Karpas-422 (cell line): ENCODE results near the gene PPP1CA. TPM values are rescaled to one million over a fixed set of nuclear protein-coding genes. Genes with fewer than 3 reads are reported as not detected.
A peak's percentile ranks its signal among the peaks of the same experiment; 100 is the strongest.

ENCODE experiments used
- DNase-seq: peaks from one replicate; pipeline ENCODE4 v3.0.0-alpha.2; 2015
- H2AFZ ChIP-seq: fragments of 200-600 bp; sonication (generic); 2 replicates; pipeline ENCODE4 v1.6.1; 2014; ENCODE audit warnings: antibody characterized with exemption, low read length, mixed read lengths
- H3K27ac ChIP-seq: fragments of 200-600 bp; sonication (generic); 2 replicates; pipeline ENCODE4 v1.5.1; 2014; ENCODE audit warnings: mild to moderate bottlenecking, low read length, moderate library complexity
- H3K27me3 ChIP-seq: fragments of 200-600 bp; sonication (generic); 2 replicates; pipeline ENCODE4 v1.6.1; 2014; ENCODE audit warnings: low read length, mixed read lengths
- H3K36me3 ChIP-seq: fragments of 200-600 bp; sonication (generic); 2 replicates; pipeline ENCODE4 v1.6.1; 2014; ENCODE audit warnings: low read length, mixed read lengths; ENCODE audit not compliant: insufficient read depth
- H3K4me1 ChIP-seq: fragments of 200-600 bp; sonication (generic); 2 replicates; pipeline ENCODE4 v1.6.1; 2014; ENCODE audit warnings: mild to moderate bottlenecking, low read length, mixed read lengths
- H3K4me2 ChIP-seq: fragments of 200-600 bp; sonication (generic); 2 replicates; pipeline ENCODE4 v1.6.1; 2014; ENCODE audit warnings: low read length, low read depth, mild to moderate bottlenecking; ENCODE audit not compliant: poor library complexity, severe bottlenecking
- H3K4me3 ChIP-seq: fragments of 200-600 bp; sonication (generic); 2 replicates; pipeline ENCODE4 v1.5.1; 2014; ENCODE audit warnings: mild to moderate bottlenecking, antibody characterized with exemption, low read length, mixed read lengths
- H3K79me2 ChIP-seq: fragments of 200-600 bp; sonication (generic); 2 replicates; pipeline ENCODE4 v1.6.1; 2014; ENCODE audit warnings: mild to moderate bottlenecking, low read length, mixed read lengths
- H3K9ac ChIP-seq: fragments of 200-600 bp; sonication (generic); 2 replicates; pipeline ENCODE4 v1.6.0; 2014; ENCODE audit warnings: low read length
- H3K9me2 ChIP-seq: fragments of 200-600 bp; sonication (generic), shearing (Covaris generic); replicated peaks from 2 replicates; pipeline ENCODE4 v1.6.0; 2014; ENCODE audit warnings: mild to moderate bottlenecking, low read length, moderate library complexity; ENCODE audit not compliant: insufficient read depth
- H3K9me3 ChIP-seq: fragments of 300-700, 200-600 bp; sonication (generic); 2 replicates; pipeline ENCODE4 v1.6.1; 2014; ENCODE audit warnings: low read length, mixed read lengths
- H4K20me1 ChIP-seq: fragments of 200-600 bp; sonication (generic); 2 replicates; pipeline ENCODE4 v1.6.1; 2014; ENCODE audit warnings: mild to moderate bottlenecking, antibody characterized with exemption, low read length, low read depth; ENCODE audit not compliant: insufficient read depth
- total RNA-seq: library from RNA; depleted of rRNA; stranded (reverse); fragments of >200 nt; shearing (Covaris generic); gene quantifications from 2 replicates; pipeline ENCODE4 v1.2.3, GENCODE V29; 2014; ENCODE audit warnings: low replicate concordance

Gene PPP1CA
- total RNA-seq, 1 experiment from 2014 or later: 218 TPM

DNA sequence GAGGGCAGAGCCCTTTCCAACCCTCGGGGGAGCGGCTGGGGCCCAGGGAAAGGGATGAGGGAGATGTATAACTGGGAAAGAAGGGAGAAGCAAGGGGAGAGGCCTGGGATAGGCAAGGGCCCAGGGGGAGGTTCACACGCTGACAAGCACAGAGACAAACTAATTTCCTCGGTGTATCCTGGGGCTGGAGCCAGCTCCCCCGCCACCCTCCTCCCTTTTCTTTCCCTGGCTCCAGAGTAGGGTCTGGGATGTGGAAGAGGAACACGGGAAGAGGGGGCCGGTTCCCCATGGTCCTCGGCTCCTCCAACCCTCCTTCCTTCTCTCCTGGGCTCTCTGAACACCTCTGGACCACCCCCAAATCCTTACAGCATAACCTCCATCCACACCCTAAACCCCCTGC is 35.1 kb downstream of the PPP1CA start:
- no peak for DNase-seq
- H3K9me3 ChIP-seq: no peaks in the 10 kb centered on the region
- no peak overlapping the region for H2AFZ ChIP-seq
- H3K9me2 ChIP-seq: no peaks in the 10 kb centered on the region
- H3K36me3 ChIP-seq: 0 out of 2 replicates have a peak, but pooled peaks cover 8% of the 10 kb centered on the region
- H3K4me3 ChIP-seq: no peak overlapping the region
- H3K9ac ChIP-seq: peak overlapping the region; percentile 39
- H3K27me3 ChIP-seq: no peaks in the 10 kb centered on the region
- H3K4me2 ChIP-seq: no peak overlapping the region
- peak overlapping the region; percentile 67 for H3K27ac ChIP-seq
- peaks cover 34% of the 10 kb centered on the region for H3K79me2 ChIP-seq
- H4K20me1 ChIP-seq: peaks cover 9% of the 10 kb centered on the region
- peaks cover 94% of the 10 kb centered on the region for H3K4me1 ChIP-seq

DNA sequence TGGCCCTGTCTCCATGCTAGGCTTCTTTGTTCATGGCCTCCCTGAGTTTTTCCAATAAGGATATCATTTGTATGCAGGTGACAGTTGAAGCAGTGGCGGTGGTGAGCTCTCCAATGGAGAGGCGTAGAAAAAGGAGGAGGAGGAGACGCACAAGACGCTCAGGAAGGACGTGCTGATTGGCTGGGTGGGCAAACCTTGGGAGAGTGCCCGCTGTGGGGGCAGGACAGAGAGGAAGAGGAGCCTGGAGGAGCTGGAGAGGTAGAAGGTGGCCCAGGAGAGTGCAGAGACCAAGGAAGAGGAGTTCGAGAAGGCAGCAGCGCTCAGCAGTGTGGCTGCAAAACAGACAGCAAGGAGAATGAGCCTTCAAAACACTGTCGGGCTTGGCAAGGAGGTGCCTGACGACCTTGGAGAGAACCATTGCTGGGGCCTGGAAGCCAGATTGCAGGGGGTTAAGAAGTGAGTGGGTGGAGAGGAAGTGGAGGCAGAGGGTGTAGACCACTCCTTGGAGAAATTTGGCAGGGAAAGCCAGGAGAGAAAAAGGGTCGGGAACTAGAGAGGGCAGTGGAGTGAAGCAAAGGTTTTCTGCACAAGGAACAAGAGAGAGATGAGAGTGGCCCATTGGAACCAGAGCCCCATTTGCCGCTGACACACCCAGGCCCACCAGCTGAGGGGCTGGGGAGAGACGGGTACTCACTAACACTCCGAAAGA is 35.8 kb downstream of the PPP1CA start:
- H3K9ac ChIP-seq: no peak overlapping the region
- no peaks in the 10 kb centered on the region for H3K9me3 ChIP-seq
- H4K20me1 ChIP-seq: peaks cover 9% of the 10 kb centered on the region
- H3K9me2 ChIP-seq: no peaks in the 10 kb centered on the region
- H3K36me3 ChIP-seq: 0 out of 2 replicates have a peak, but pooled peaks cover 8% of the 10 kb centered on the region
- H3K4me1 ChIP-seq: peaks cover 91% of the 10 kb centered on the region
- no peak overlapping the region for H2AFZ ChIP-seq
- peak overlapping the region; percentile 67 for H3K27ac ChIP-seq
- H3K79me2 ChIP-seq: peaks cover 27% of the 10 kb centered on the region
- no peaks in the 10 kb centered on the region for H3K27me3 ChIP-seq
- H3K4me2 ChIP-seq: no peak overlapping the region
- H3K4me3 ChIP-seq: no peak overlapping the region
- no peak for DNase-seq

DNA sequence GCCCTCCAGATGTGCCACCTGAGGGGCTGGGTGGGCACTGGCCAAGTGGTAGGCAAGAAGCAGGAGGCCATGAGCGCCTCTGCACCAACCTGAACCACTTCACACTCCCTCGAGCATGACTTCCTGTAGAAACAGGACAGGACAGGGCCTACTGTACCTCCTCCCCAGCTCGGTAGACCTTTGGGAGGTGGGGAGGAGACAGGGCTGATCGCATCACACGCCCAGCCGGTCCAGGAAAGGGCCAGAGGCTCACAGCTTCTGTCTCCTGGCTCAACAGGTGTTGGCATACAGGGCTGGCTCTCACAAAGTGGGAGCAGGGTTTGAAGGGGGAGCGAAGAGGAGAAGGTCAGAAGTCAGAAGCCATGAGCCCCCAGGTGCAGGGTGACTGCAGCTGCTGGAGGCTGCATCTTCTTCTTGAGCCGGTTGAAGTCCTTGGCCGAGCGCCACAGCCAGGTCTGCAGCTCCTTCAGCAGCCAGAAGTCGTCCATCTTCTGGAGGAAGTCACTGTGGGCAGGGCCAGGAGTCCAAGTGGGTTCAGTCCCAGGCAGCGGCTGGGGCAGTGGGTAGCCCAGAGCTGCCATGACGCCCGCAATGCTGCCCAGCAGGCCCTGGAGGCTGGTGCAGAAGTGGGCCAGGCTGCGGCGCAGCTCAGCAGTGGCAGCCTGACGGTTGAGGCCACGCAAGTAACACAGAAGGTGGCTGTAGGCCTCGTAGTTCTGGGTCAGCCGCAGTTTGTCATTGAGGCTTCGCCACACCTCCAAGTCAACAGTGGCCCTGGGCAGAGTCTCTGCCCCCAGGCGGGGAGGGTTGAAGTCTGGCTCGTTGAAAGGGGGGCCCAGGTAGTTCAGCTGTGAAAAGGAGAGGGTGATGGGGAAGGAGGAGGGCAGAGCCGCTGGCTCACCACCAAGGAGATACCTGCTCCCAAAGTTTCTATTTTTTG is 36.6 kb downstream of the PPP1CA start:
- Histone ChIP-seq H3K4me3 (no peak overlapping the region), H3K9ac (0 out of 2 replicates have a peak overlapping the region, but pooled peaks have one; percentile 25), H2AFZ (no peak overlapping the region), H4K20me1 (peaks cover 9% of the 10 kb centered on the region), H3K27ac (peak overlapping the region; percentile 67), H3K9me3 (no peaks in the 10 kb centered on the region), H3K4me2 (no peak overlapping the region), H3K9me2 (no peaks in the 10 kb centered on the region), H3K4me1 (peaks cover 82% of the 10 kb centered on the region), H3K79me2 (peaks cover 20% of the 10 kb centered on the region; the same call in 1 of the 2 replicates), H3K27me3 (no peaks in the 10 kb centered on the region), H3K36me3 (0 out of 2 replicates have a peak, but pooled peaks cover 8% of the 10 kb centered on the region)
- no peak for DNase-seq

DNA sequence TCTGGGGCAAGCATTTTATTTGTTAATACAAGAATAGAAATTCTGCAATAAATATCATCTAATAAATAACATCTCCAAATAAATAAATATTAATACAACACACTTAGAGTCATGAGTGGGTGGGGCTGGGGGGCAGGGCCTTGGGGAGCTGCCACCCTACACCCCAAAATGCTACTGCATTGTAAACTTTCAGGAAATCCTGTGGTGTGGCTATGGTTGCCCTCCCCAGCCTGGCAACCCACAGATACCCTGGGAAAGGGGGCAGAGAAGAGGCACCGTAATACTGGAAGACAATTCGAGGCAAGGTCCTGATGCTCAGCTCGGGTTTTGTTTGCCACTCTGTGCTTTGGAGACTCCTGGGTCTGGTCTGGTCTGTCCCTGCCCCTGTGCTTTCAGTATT is 37.5 kb downstream of the PPP1CA start:
- Histone ChIP-seq H3K9ac (0 out of 2 replicates have a peak overlapping the region, but pooled peaks have one; percentile 25), H3K4me2 (no peak overlapping the region), H3K4me1 (peaks cover 73% of the 10 kb centered on the region), H3K79me2 (peaks cover 11% of the 10 kb centered on the region; the same call in 1 of the 2 replicates), H3K9me2 (no peaks in the 10 kb centered on the region), H4K20me1 (peaks cover 2% of the 10 kb centered on the region; the same call in 1 of the 2 replicates), H3K9me3 (no peaks in the 10 kb centered on the region), H2AFZ (no peak overlapping the region), H3K36me3 (0 out of 2 replicates have a peak, but pooled peaks cover 8% of the 10 kb centered on the region), H3K27me3 (no peaks in the 10 kb centered on the region), H3K4me3 (no peak overlapping the region), H3K27ac (peak overlapping the region; percentile 67)
- DNase-seq: no peak

DNA sequence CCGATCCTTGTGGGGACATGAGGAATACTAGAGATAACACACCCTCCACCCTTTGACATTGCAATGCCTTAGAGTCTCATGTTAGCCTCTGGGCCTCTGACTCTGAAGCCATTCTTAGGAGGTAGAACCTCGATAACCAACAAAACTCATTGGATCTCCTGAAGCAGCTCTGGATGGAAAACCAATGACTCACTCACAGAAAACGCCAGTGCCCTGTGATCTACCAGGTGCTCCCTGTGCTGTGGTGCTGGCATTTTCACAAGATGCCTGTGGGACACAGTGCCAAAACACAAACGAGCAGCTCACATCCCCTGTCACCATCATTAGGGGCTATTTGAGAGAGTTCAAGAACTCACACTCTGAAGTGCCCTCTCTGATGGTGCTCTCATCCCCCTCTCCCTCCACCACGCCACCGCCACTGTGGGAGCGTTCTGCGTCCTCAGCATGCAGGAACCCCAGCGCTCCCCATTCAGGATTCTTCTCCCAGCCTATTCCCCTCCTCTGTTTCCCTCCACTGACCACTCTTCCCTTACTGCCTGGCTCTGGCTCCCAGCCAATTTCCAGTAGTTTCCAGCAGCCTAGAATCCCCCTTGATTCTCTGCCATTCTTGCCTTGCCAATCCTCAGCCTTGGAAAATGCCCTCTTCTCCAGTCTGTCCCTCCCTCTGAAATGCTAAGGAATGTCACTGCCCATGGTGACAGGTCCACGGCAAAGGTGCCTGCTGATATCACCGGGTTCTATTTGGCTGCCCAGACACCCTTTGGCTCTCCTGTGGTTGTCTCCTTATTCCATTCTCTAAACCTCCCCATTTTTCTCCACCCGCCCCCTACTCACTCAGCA is 43.6 kb downstream of the PPP1CA start:
- Histone ChIP-seq H3K79me2 (no peaks in the 10 kb centered on the region), H3K9ac (peak overlapping the region; percentile 85), H3K4me2 (peak overlapping the region; percentile 84)

DNA sequence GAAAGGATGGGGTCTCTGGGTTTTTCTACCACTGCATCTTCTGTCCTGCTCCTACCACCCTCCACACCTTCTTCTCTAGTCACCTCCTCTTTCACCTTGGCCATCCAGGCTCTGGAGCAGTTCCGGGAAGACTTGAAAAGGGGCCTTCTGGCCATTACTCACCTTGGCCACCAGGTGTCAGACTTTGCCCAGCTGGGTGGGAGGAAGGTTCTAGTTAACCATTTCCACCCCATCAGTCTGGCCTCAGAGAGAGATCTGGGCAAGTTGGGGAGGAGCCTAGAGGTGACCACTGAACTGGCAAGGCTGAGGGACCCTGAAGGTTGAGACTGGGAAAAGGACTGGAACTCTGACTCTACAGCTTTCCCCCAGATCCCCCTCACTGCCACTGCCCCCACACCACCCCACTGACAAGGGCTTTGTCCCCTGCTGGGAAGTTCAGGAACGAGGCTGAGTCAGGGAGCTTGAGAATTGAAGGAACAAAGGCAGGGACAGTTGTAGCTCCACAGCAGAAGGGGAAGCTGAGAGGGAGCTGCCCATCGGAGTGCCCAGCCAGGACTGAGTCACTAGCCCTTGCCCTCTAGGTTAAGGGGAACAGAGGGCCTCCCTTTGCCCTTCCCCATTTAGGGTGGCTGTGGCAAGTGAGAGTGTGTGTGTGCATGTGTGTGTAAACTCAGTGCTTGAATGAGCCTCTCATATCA is 44.6 kb downstream of the PPP1CA start:
- Histone ChIP-seq H3K4me1 (peaks cover 69% of the 10 kb centered on the region), H3K9me3 (no peaks in the 10 kb centered on the region), H4K20me1 (no peaks in the 10 kb centered on the region), H3K27ac (peak overlapping the region; percentile 100), H3K4me2 (peak overlapping the region; percentile 84), H3K4me3 (peak overlapping the region; percentile 68), H3K36me3 (peaks cover 9% of the 10 kb centered on the region; the same call in 1 of the 2 replicates), H2AFZ (0 out of 2 replicates have a peak overlapping the region, but pooled peaks have one; percentile 7), H3K27me3 (no peaks in the 10 kb centered on the region), H3K79me2 (no peaks in the 10 kb centered on the region), H3K9me2 (no peaks in the 10 kb centered on the region), H3K9ac (peak overlapping the region; percentile 85)
- DNase-seq: peak; percentile 94

More for the DNA sequence above, 43.6 kb downstream of the PPP1CA start:
- Histone ChIP-seq H3K4me3 (no peak overlapping the region), H3K9me2 (no peaks in the 10 kb centered on the region), H3K4me1 (peaks cover 69% of the 10 kb centered on the region), H2AFZ (no peak overlapping the region), H4K20me1 (no peaks in the 10 kb centered on the region), H3K9me3 (no peaks in the 10 kb centered on the region), H3K36me3 (peaks cover 1% of the 10 kb centered on the region; the same call in 1 of the 2 replicates), H3K27me3 (no peaks in the 10 kb centered on the region), H3K27ac (peak overlapping the region; percentile 100)
- DNase-seq: peak; percentile 38

DNA sequence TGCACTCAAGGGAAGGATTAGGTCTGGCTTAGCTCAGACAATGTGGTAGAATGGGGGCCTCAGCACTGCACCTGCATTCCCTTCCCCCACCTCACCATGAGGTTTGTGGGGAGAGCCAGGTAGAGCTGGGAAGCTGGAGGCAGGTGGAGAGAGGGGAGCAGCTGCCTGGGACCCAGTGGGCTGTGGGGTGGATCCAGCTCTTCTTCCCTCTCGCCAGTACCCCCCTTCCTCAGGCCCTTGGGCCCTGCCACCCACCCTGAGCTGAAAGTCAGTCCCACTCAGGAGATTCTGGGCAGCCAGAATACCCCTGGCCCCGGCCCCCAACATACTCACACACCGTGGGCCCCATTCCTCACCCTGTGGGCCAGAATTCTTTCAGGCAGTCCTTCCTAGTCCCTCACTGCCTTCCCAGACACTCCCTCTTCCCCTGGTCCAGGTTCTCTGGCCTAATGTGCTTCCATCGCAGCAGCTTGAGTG is 45.2 kb downstream of the PPP1CA start:
- Histone ChIP-seq H3K36me3 (peaks cover 9% of the 10 kb centered on the region; the same call in 1 of the 2 replicates), H3K79me2 (no peaks in the 10 kb centered on the region), H3K4me3 (peak overlapping the region; percentile 68), H2AFZ (no peak overlapping the region), H3K9me3 (no peaks in the 10 kb centered on the region), H3K9ac (peak overlapping the region; percentile 85), H3K27ac (peak overlapping the region; percentile 100), H4K20me1 (0 out of 2 replicates have a peak, but pooled peaks cover 2% of the 10 kb centered on the region), H3K27me3 (no peaks in the 10 kb centered on the region), H3K4me2 (peak overlapping the region; percentile 84), H3K4me1 (peaks cover 69% of the 10 kb centered on the region), H3K9me2 (no peaks in the 10 kb centered on the region)
- peak; percentile 84 for DNase-seq
